Measurements from ENCODE around the gene DNAAF8. TPM values are rescaled to one million over a fixed set of nuclear protein-coding genes. Genes with fewer than 3 reads are reported as not detected.
"Not testable (repeated sequence)": the region's sequence is repeated elsewhere in the genome, so short reads cannot be mapped to it uniquely, and the experiment has no call there.

The DNAAF8 gene
- total and polyA plus RNA-seq, 7 donors, result 0.14 to 1.2 (median 0.60) TPM

DNA sequence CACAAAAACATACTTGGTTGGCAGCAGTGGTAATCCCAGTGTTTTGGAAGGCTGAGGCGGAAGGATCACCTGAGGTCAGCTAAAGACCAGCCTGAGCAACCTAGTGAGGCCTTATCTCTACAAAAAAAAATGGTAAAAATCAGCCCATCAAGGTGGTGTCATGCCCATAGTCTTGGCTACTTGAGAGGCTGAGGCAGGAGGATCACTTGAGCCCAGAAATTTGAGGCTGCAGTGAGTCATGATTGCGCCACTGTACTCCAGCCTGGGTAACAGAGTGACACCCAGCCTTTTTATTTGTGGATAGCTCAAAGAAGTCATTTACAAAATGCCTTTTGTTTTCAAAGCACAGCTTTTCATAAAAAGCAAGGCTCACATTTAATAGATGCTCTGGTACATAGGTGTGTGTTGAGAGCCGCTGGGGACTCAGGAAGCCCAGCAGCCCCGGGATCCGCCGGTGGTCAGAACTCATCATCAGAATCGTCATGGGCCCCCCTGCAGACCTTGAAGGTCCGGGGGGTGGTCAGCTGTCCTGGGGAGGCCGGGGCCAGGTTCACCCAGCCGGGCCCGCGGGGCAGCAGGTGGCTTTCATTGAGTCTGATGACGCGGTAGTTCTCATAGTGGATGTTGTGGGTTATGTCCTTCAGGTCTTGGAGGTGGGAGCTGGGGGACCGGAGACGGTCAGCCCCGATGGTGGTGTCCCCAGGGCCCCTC, 43.2 kb downstream of the DNAAF8 start:
- H3K27me3 ChIP-seq, result no peaks in the 10 kb centered on the region
- H3K9me3 ChIP-seq, result no peaks in the 10 kb centered on the region
- no peaks in the 10 kb centered on the region for H3K36me3 ChIP-seq
- intact Hi-C loops (cut with DNase I), result no loop called here
- 85 to 88% methylated on average over 17 of the region's 17 CpGs for WGBS, 2 donors
- no peak for DNase-seq
- H3K4me3 ChIP-seq, result no peak overlapping the region
- TF ChIP-seq EP300 (IDR thresholded peaks at IDR 0.05), result no peak
- TF ChIP-seq POLR2AphosphoS5 (IDR thresholded peaks at IDR 0.05), result no peak
- TF ChIP-seq, protein P1, sequence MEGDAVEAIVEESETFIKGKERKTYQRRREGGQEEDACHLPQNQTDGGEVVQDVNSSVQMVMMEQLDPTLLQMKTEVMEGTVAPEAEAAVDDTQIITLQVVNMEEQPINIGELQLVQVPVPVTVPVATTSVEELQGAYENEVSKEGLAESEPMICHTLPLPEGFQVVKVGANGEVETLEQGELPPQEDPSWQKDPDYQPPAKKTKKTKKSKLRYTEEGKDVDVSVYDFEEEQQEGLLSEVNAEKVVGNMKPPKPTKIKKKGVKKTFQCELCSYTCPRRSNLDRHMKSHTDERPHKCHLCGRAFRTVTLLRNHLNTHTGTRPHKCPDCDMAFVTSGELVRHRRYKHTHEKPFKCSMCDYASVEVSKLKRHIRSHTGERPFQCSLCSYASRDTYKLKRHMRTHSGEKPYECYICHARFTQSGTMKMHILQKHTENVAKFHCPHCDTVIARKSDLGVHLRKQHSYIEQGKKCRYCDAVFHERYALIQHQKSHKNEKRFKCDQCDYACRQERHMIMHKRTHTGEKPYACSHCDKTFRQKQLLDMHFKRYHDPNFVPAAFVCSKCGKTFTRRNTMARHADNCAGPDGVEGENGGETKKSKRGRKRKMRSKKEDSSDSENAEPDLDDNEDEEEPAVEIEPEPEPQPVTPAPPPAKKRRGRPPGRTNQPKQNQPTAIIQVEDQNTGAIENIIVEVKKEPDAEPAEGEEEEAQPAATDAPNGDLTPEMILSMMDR (IDR thresholded peaks at IDR 0.05), result no peak
- TF ChIP-seq POLR2A (IDR thresholded peaks at IDR 0.05), result no peak
- H3K4me1 ChIP-seq, result no peaks in the 10 kb centered on the region
- H3K27ac ChIP-seq, result no peak overlapping the region

DNA sequence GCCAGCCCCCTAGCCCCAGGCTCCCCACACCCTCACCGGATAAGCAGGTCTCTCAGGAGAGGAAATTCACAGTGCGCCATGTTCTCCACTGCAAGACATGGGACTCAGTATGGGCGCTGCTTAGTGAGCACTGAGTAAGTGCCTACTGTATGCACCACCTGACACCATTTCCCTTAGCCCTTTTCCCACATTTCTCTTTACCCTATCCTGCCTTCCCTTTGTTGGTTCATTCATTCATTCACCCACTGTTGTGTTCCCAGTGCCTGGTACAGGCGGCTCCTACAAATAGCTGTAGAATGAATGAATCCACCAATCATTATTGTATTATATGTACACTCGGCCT, 43.7 kb downstream of the DNAAF8 start:
- no peak overlapping the region for H3K4me3 ChIP-seq
- no peak overlapping the region for H3K27ac ChIP-seq
- WGBS, 2 donors, result 93 to 94% methylated on average over 5 of the region's 5 CpGs
- no peak for DNase-seq
- intact Hi-C loops (cut with DNase I), result no loop called here
- H3K4me1 ChIP-seq, result no peaks in the 10 kb centered on the region
- TF ChIP-seq POLR2A (IDR thresholded peaks at IDR 0.05), result no peak
- TF ChIP-seq, protein P1 (IDR thresholded peaks at IDR 0.05), result no peak
- TF ChIP-seq EP300 (IDR thresholded peaks at IDR 0.05), result no peak
- TF ChIP-seq POLR2AphosphoS5 (IDR thresholded peaks at IDR 0.05), result no peak
- no peaks in the 10 kb centered on the region for H3K9me3 ChIP-seq
- H3K27me3 ChIP-seq, result no peaks in the 10 kb centered on the region
- no peaks in the 10 kb centered on the region for H3K36me3 ChIP-seq

DNA sequence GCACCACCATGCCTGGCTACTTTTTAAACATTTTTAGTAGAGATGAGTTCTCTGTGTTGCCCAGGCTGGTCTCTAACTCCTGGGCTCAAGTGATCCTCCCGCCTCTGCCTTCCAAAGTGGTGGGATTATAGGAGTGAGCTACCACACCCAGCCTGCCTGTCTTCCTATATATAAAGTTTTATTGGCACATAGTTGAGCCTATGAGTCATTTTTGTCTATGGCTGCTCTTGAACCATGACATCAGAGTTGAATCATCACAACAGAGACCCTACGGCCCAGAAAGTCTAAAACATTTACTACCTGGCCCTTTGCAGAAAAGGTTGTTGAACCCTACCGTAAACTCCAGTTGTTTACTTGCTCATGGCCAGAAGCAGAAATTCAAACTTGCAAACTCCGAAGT, 45.9 kb downstream of the DNAAF8 start:
- intact Hi-C loops (cut with DNase I), result no loop called here
- no peak overlapping the region for H3K4me3 ChIP-seq

DNA sequence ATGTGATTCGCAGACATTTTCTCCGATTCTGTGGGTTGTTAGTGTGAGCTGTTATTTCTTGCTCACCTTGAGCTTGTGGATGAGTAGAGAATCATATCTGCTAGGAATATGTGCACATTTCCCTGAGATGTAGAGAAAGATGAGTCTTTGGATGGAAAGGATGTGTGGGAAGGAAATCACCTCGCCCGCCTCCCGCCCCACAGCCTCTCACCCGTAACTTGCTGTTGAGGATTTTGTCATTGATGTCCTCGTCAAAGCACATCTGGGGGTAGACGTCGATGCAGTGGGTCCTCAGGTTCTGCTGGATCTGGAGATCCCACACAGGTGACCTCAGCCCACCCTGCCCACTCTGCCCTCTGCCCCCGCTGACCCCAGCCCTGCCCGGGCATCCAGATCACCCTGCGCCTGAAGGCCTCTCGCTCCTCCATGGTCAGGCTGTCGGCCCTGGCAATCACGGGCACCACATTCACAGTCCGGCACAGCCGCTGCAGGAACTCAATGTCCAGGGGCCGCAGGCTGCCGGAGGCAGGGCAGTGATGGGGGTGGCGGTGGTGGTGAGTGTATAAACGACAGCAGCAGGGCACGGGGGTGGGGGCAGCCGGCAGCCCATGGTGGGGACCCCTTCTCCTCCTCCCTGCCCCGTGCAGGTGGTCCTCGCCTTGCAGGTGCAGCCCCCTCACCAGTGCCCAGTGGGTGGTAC, 49.1 kb downstream of the DNAAF8 start:
- no peaks in the 10 kb centered on the region for H3K4me1 ChIP-seq
- H3K36me3 ChIP-seq, result no peaks in the 10 kb centered on the region
- H3K9me3 ChIP-seq, result no peaks in the 10 kb centered on the region
- H3K4me3 ChIP-seq, result no peak overlapping the region
- no peak for DNase-seq
- WGBS, 2 donors, result 89 to 91% methylated on average over 25 of the region's 25 CpGs
- H3K27me3 ChIP-seq, result no peaks in the 10 kb centered on the region
- intact Hi-C loops (cut with DNase I), result no loop called here
- TF ChIP-seq POLR2AphosphoS5 (IDR thresholded peaks at IDR 0.05) (no peak), POLR2A (IDR thresholded peaks at IDR 0.05) (no peak), EP300 (IDR thresholded peaks at IDR 0.05) (no peak)
- TF ChIP-seq, protein P1 (IDR thresholded peaks at IDR 0.05), result no peak
- H3K27ac ChIP-seq, result no peak overlapping the region

More for the DNA sequence above, 45.9 kb downstream of the DNAAF8 start:
- 64 to 78% methylated on average over 4 of the region's 4 CpGs for WGBS, 2 donors
- no peaks in the 10 kb centered on the region for H3K36me3 ChIP-seq
- no peak for TF ChIP-seq POLR2AphosphoS5 (IDR thresholded peaks at IDR 0.05)
- TF ChIP-seq POLR2A (IDR thresholded peaks at IDR 0.05), result no peak
- no peak for TF ChIP-seq EP300 (IDR thresholded peaks at IDR 0.05)
- DNase-seq, result no peak
- no peaks in the 10 kb centered on the region for H3K4me1 ChIP-seq
- H3K27ac ChIP-seq, result no peak overlapping the region
- no peaks in the 10 kb centered on the region for H3K9me3 ChIP-seq
- no peaks in the 10 kb centered on the region for H3K27me3 ChIP-seq

DNA sequence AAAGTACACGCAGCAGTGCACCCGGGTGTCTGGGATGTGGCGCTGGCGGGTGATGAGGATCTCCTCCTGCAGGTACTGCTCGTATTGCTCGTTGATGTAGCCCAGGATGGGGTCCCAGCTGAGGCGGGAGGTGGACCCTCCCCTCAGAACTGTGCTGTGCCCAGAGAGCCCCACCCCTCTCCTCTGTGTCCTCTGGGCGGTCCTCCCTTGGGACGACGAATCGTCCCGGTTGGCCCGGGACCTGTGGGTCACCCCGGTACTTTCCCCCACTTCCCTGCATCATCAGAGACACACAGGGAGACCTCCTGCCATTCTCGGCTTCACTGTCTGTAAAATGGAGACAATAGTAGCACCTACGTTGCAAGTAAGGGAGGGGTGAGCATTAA, 49.6 kb downstream of the DNAAF8 start:
- TF ChIP-seq POLR2A (IDR thresholded peaks at IDR 0.05) (no peak), EP300 (IDR thresholded peaks at IDR 0.05) (no peak), POLR2AphosphoS5 (IDR thresholded peaks at IDR 0.05) (no peak)
- TF ChIP-seq, protein P1 (IDR thresholded peaks at IDR 0.05), result no peak
- Histone ChIP-seq H3K4me3 (no peak overlapping the region), H3K27me3 (no peaks in the 10 kb centered on the region), H3K36me3 (no peaks in the 10 kb centered on the region), H3K4me1 (no peaks in the 10 kb centered on the region), H3K27ac (no peak overlapping the region), H3K9me3 (no peaks in the 10 kb centered on the region)
- WGBS, 2 donors, result 82 to 84% methylated on average over 16 of the region's 16 CpGs
- intact Hi-C loops (cut with DNase I), result no loop called here
- no peak for DNase-seq

DNA sequence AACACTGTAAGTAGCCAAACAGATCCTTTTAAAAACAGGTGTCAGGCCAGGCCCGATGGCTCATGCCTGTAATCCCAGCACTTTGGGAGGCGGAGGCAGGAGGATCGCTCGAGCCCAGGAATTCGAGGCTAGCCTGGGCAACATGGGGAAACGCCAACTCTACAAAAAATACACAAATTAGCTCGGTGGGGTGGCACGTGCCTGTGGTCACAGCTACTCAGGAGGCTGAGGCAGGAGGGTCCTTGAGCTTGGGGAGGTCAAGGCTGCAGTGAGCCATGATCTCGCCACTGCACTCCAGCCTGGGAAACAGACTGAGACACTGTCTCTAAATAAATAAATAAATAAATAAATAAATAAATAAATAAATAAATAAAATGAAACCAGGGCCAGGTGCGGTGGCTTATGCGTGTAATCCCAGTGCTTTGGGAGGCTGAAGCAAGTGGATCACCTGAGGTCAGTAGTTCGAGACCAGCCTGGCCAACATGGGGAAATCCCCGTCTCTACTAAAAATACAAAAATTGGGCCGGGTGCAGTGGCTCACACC, 50.2 kb downstream of the DNAAF8 start:
- H3K4me1 ChIP-seq; H3K27ac ChIP-seq; H3K36me3 ChIP-seq; H3K4me3 ChIP-seq; H3K27me3 ChIP-seq; DNase-seq; H3K9me3 ChIP-seq; intact Hi-C loops (cut with DNase I): not testable (repeated sequence)
- WGBS, 2 donors, result 92% methylated on average over 14 of the region's 14 CpGs
